HCT116 (cell line): Measurements from ENCODE around the gene BANF1. TPM values are rescaled to one million over a fixed set of nuclear protein-coding genes. Genes with fewer than 3 reads are reported as not detected.

Experiments
- ATAC-seq: fragments of 200-7000 bp; cut with Tn5 transposase; 2 replicates; pipeline ENCODE4 v1.9.1; 2020; ENCODE audit warnings: mild to moderate bottlenecking, moderate library complexity
- BruUV-seq: library from RNA; stranded (reverse); fragments of 400-500 nt; replicated peaks from 2 replicates; lab custom pipeline; 2021; lab: Mats Ljungman, UMichigan
- CTCF ChIA-PET: fragments of 300-600 bp; sonication (Branson Sonifier 250); formaldehyde crosslinking; loops from one replicate; lab custom pipeline; 2021; ENCODE audit warnings: antibody characterized with exemption; lab: Charles Lee
- POLR2A ChIA-PET: fragments of 300-600, 350-600 bp; sonication (Branson Sonifier 250); formaldehyde crosslinking; loops from one replicate; lab custom pipeline; 2021; ENCODE audit warnings: antibody characterized with exemption; lab: Charles Lee
- RAD21 ChIA-PET, 2 experiments: fragments of 300-600 bp; sonication (Branson Sonifier 250); formaldehyde crosslinking; loops; one replicate each; lab custom pipeline; 2023; ENCODE audit warnings: low total read pairs in 2 of 2; ENCODE audit not compliant: uncharacterized antibody in 2 of 2, unreplicated experiment in 2 of 2, low non-redundant PET in 1 of 2; lab: Charles Lee
- DNase-seq: peaks from one replicate; pipeline ENCODE4 v3.0.0-alpha.2; 2010; ENCODE audit warnings: low read depth, low spot score
- H2AFZ ChIP-seq: fragments of 200-600 bp; shearing (Covaris generic), sonication (generic); 2 replicates; pipeline ENCODE4 v1.6.1; 2017; ENCODE audit warnings: low read depth, mixed run types, mixed read lengths, antibody characterized with exemption, low read length; ENCODE audit not compliant: poor library complexity, severe bottlenecking
- H3K27ac ChIP-seq: 2 replicates; pipeline ENCODE4 v1.5.1; 2012; ENCODE audit warnings: low read depth, low read length
- H3K27me3 ChIP-seq: fragments of 200-600 bp; sonication (generic); 2 replicates; pipeline ENCODE4 v1.6.1; 2016; ENCODE audit warnings: mixed run types, low read length, mixed read lengths; ENCODE audit not compliant: insufficient read depth
- H3K36me3 ChIP-seq, 2 experiments: fragments of 200-500 bp in 1 of 2; fragments of 200-600 bp in 1 of 2; sonication (Bioruptor generic) in 1 of 2; sonication (generic) in 1 of 2; 2 replicates each; pipeline versions ENCODE4 v1.5.1 to v1.6.1; 2014 to 2016; ENCODE audit warnings: low read length in 2 of 2, inconsistent platforms in 1 of 2, mixed read lengths in 1 of 2, mixed run types in 1 of 2; ENCODE audit not compliant: insufficient read depth in 2 of 2, control insufficient read depth in 1 of 2
- H3K4me1 ChIP-seq, 2 experiments: fragments of 200-600 bp in 1 of 2; sonication (generic) in 1 of 2; 2 replicates each; pipeline versions ENCODE4 v1.5.1 to v1.6.1; 2012 to 2017; ENCODE audit warnings: low read length in 2 of 2, inconsistent platforms in 1 of 2, mild to moderate bottlenecking in 1 of 2, mixed read lengths in 1 of 2, mixed run types in 1 of 2, moderate library complexity in 1 of 2; ENCODE audit not compliant: insufficient read depth in 2 of 2, control insufficient read depth in 1 of 2
- H3K4me2 ChIP-seq: fragments of 200-600 bp; sonication (generic); 2 replicates; pipeline ENCODE4 v1.6.1; 2017; ENCODE audit warnings: mixed run types, low read length, mixed read lengths
- H3K4me3 ChIP-seq, 2 experiments: fragments of 200-600 bp in 1 of 2; sonication (generic) in 1 of 2; replicated peaks in 1 of 2; 2 replicates each; pipeline ENCODE4 v1.5.1; 2011 to 2016; ENCODE audit warnings: low read length in 2 of 2, control low read depth in 1 of 2, low read depth in 1 of 2, mild to moderate bottlenecking in 1 of 2, mixed read lengths in 1 of 2, mixed run types in 1 of 2
- H3K79me2 ChIP-seq: fragments of 200-600 bp; sonication (generic); 2 replicates; pipeline ENCODE4 v1.6.1; 2017; ENCODE audit warnings: mild to moderate bottlenecking, mixed run types, low read length, moderate library complexity, mixed read lengths; ENCODE audit not compliant: insufficient read depth
- H3K9ac ChIP-seq: fragments of 200-600 bp; sonication (generic); 2 replicates; pipeline ENCODE4 v1.6.1; 2016; ENCODE audit warnings: low read length, mixed read lengths
- H3K9me2 ChIP-seq: fragments of 200-600 bp; sonication (generic), shearing (Covaris generic); 2 replicates; pipeline ENCODE4 v1.6.1; 2017; ENCODE audit warnings: mixed run types, mild to moderate bottlenecking, moderate library complexity; ENCODE audit not compliant: insufficient read depth
- H3K9me3 ChIP-seq, 2 experiments: fragments of 200-500 bp in 1 of 2; fragments of 200-600 bp in 1 of 2; sonication (Bioruptor generic) in 1 of 2; sonication (generic) in 1 of 2; 2 replicates each; pipeline ENCODE4 v1.6.1; 2014 to 2017; ENCODE audit warnings: low read length in 2 of 2, mixed read lengths in 2 of 2, inconsistent platforms in 1 of 2, low read depth in 1 of 2, mild to moderate bottlenecking in 1 of 2, mixed run types in 1 of 2, moderate library complexity in 1 of 2; ENCODE audit not compliant: control insufficient read depth in 1 of 2, insufficient read depth in 1 of 2
- H4K20me1 ChIP-seq: fragments of 200-600 bp; sonication (generic), shearing (Covaris generic); 2 replicates; pipeline ENCODE4 v1.6.1; 2017; ENCODE audit warnings: mixed run types, mild to moderate bottlenecking, moderate library complexity; ENCODE audit not compliant: insufficient read depth
- CBX3 ChIP-seq: IDR thresholded peaks from 2 replicates; pipeline ENCODE4 v1.6.1; 2012; ENCODE audit warnings: low read depth
- CEBPB ChIP-seq: IDR thresholded peaks from 2 replicates; pipeline ENCODE4 v1.6.1; 2012; ENCODE audit warnings: low read depth
- EGR1 ChIP-seq: IDR thresholded peaks from 2 replicates; pipeline ENCODE4 v1.6.1; 2012; ENCODE audit warnings: low read depth
- ELF1 ChIP-seq: IDR thresholded peaks from 2 replicates; pipeline ENCODE4 v1.6.1; 2012; ENCODE audit warnings: low read depth, borderline replicate concordance
- EZH2 ChIP-seq: fragments of 200-600 bp; sonication (generic); IDR thresholded peaks from 2 replicates; pipeline ENCODE4 v1.6.1; 2017; ENCODE audit warnings: antibody characterized with exemption, mixed run types
- EZH2phosphoT487 ChIP-seq: fragments of 200-600 bp; IDR thresholded peaks from 2 replicates; pipeline ENCODE4 v1.6.1; 2018; ENCODE audit warnings: antibody characterized with exemption, borderline replicate concordance
- FOSL1 ChIP-seq: IDR thresholded peaks from 2 replicates; pipeline ENCODE4 v1.6.1; 2012; ENCODE audit warnings: low read depth
- JUND ChIP-seq: IDR thresholded peaks from 2 replicates; pipeline ENCODE4 v1.6.1; 2012
- MAX ChIP-seq: IDR thresholded peaks from 2 replicates; pipeline ENCODE4 v1.6.1; 2012
- POLR2A ChIP-seq: IDR thresholded peaks from 2 replicates; pipeline ENCODE4 v1.7.0; 2011; ENCODE audit warnings: borderline replicate concordance; ENCODE audit not compliant: insufficient read depth, insufficient read length; ENCODE audit errors: extremely low read depth
- POLR2AphosphoS5 ChIP-seq: IDR thresholded peaks from 2 replicates; pipeline ENCODE4 v1.6.1; 2011; ENCODE audit warnings: mild to moderate bottlenecking, low read depth, low read length, moderate library complexity
- RAD21 ChIP-seq: IDR thresholded peaks from 2 replicates; pipeline ENCODE4 v1.6.1; 2012; ENCODE audit warnings: low read depth, mild to moderate bottlenecking
- SRF ChIP-seq: IDR thresholded peaks from 2 replicates; pipeline ENCODE4 v1.6.1; 2012; ENCODE audit warnings: low read depth
- ZFX ChIP-seq: fragments of 450-650 bp; IDR thresholded peaks from 2 replicates; pipeline ENCODE4 v1.6.1; 2017
- intact Hi-C: fragments of 100-400 bp; cut with micrococcal nuclease; formaldehyde crosslinking; loops from 2 replicates; pipeline ENCODE4 v1.10.0; 2022
- total RNA-seq: library from RNA; stranded (reverse); gene quantifications from one replicate; pipeline ENCODE4 v1.2.1, GENCODE V29; 2021; ENCODE audit not compliant: unreplicated experiment
- TF ChIP-seq, protein P1 (sequence below): IDR thresholded peaks from 2 replicates; pipeline ENCODE4 v1.6.1; 2012; ENCODE audit warnings: low read depth
- TF ChIP-seq, protein P2 (sequence below), 3 experiments: fragments of 200-600 bp in 1 of 3; sonication (generic) in 1 of 3; IDR thresholded peaks in 2 of 3; conservative IDR thresholded peaks in 1 of 3; 2 replicates each; pipeline ENCODE4 v1.5.1; 2012 to 2017; ENCODE audit warnings: low read depth in 2 of 3, low read length in 2 of 3, antibody characterized with exemption in 1 of 3, borderline replicate concordance in 1 of 3, control low read depth in 1 of 3, mild to moderate bottlenecking in 1 of 3, mixed read lengths in 1 of 3, mixed run types in 1 of 3, moderate library complexity in 1 of 3; ENCODE audit not compliant: insufficient read depth in 1 of 3

The BANF1 gene
- total RNA-seq, 1 experiment from 2014 or later, result 356 TPM

GRCh38 chr11:66006134-66006890, 4.0 kb downstream of the BANF1 start (continued):
- TF ChIP-seq EZH2, result no peak
- TF ChIP-seq EZH2phosphoT487, result no peak
- no peak for TF ChIP-seq POLR2A
- TF ChIP-seq FOSL1, result no peak
- no peak for TF ChIP-seq RAD21
- TF ChIP-seq ZFX, result no peak
- no peak for TF ChIP-seq MAX

- intact Hi-C loops, result no loop called here
- no peaks in the 10 kb centered on the region for H4K20me1 ChIP-seq
- POLR2A ChIA-PET, result no interaction called here
- peak overlapping the region; percentile 38 for H3K27ac ChIP-seq
- H2AFZ ChIP-seq, result no peak overlapping the region
- no peak overlapping the region for H3K4me3 ChIP-seq
- peaks cover 11 to 24% of the 10 kb centered on the region in 2 experiments for H3K36me3 ChIP-seq
- peaks cover 25% of the 10 kb centered on the region for H3K79me2 ChIP-seq
- peak overlapping the region; percentile 36 for H3K4me2 ChIP-seq
- H3K9ac ChIP-seq, result peak overlapping the region; percentile 44
- H3K4me1 ChIP-seq, result peaks cover 40 to 79% of the 10 kb centered on the region in 2 experiments
- TF ChIP-seq POLR2A (no peak), CBX3 (no peak), EZH2phosphoT487 (no peak), EGR1 (no peak), POLR2AphosphoS5 (no peak; the same call in 1 of the 2 replicates), EZH2 (no peak), SRF (no peak), ELF1 (no peak), ZFX (no peak), FOSL1 (no peak), JUND (no peak), MAX (no peak), CEBPB (no peak)
- TF ChIP-seq, protein P1, sequence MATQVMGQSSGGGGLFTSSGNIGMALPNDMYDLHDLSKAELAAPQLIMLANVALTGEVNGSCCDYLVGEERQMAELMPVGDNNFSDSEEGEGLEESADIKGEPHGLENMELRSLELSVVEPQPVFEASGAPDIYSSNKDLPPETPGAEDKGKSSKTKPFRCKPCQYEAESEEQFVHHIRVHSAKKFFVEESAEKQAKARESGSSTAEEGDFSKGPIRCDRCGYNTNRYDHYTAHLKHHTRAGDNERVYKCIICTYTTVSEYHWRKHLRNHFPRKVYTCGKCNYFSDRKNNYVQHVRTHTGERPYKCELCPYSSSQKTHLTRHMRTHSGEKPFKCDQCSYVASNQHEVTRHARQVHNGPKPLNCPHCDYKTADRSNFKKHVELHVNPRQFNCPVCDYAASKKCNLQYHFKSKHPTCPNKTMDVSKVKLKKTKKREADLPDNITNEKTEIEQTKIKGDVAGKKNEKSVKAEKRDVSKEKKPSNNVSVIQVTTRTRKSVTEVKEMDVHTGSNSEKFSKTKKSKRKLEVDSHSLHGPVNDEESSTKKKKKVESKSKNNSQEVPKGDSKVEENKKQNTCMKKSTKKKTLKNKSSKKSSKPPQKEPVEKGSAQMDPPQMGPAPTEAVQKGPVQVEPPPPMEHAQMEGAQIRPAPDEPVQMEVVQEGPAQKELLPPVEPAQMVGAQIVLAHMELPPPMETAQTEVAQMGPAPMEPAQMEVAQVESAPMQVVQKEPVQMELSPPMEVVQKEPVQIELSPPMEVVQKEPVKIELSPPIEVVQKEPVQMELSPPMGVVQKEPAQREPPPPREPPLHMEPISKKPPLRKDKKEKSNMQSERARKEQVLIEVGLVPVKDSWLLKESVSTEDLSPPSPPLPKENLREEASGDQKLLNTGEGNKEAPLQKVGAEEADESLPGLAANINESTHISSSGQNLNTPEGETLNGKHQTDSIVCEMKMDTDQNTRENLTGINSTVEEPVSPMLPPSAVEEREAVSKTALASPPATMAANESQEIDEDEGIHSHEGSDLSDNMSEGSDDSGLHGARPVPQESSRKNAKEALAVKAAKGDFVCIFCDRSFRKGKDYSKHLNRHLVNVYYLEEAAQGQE, result no peak
- TF ChIP-seq, protein P2, sequence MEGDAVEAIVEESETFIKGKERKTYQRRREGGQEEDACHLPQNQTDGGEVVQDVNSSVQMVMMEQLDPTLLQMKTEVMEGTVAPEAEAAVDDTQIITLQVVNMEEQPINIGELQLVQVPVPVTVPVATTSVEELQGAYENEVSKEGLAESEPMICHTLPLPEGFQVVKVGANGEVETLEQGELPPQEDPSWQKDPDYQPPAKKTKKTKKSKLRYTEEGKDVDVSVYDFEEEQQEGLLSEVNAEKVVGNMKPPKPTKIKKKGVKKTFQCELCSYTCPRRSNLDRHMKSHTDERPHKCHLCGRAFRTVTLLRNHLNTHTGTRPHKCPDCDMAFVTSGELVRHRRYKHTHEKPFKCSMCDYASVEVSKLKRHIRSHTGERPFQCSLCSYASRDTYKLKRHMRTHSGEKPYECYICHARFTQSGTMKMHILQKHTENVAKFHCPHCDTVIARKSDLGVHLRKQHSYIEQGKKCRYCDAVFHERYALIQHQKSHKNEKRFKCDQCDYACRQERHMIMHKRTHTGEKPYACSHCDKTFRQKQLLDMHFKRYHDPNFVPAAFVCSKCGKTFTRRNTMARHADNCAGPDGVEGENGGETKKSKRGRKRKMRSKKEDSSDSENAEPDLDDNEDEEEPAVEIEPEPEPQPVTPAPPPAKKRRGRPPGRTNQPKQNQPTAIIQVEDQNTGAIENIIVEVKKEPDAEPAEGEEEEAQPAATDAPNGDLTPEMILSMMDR (IDR thresholded peaks at IDR 0.05 in 2 of 3, conservative IDR thresholded peaks at IDR 0.05 in 1 of 3; ENCODE audit: borderline replicate concordance in 1 of 3, insufficient read depth in 1 of 3, low read depth in 2 of 3, low read length in 2 of 3), result no peak
- no peaks in the 10 kb centered on the region for H3K9me2 ChIP-seq
- H3K9me3 ChIP-seq, result no peaks in the 10 kb centered on the region
- CTCF ChIA-PET, result no interaction called here
- BruUV-seq, result no TSS peak
- ATAC-seq (no peak), DNase-seq (no peak)
- RAD21 ChIA-PET, result no interaction called here
- H3K27me3 ChIP-seq, result no peaks in the 10 kb centered on the region
These were observed 4.5 kb downstream of the BANF1 start for GRCh38 chr11:66006891-66007176.
